SK-N-SH (cell line): ENCODE results near the gene GRIA1.

Experiments
- CHD2 ChIP-seq: fragments of 150-350 bp; IDR thresholded peaks from 2 replicates; pipeline ENCODE4 v1.6.1; 2018; ENCODE audit warnings: low read length; ENCODE audit not compliant: partially characterized antibody
- EP300 ChIP-seq, 2 experiments: IDR thresholded peaks; 2 replicates each; pipeline versions ENCODE4 v1.4.0 to v1.6.1; 2012; ENCODE audit warnings: borderline replicate concordance in 1 of 2, low read depth in 1 of 2, low read length in 1 of 2
- FOXJ3 ChIP-seq: sonication (generic); formaldehyde crosslinking; IDR thresholded peaks from 2 replicates; pipeline ENCODE4 v1.5.1; 2020; ENCODE audit warnings: mild to moderate bottlenecking, missing genetic modification reagents
- REST ChIP-seq: IDR thresholded peaks from 2 replicates; pipeline ENCODE4 v1.6.1; 2012; ENCODE audit warnings: mild to moderate bottlenecking, low read depth, low read length, moderate library complexity
- RFX5 ChIP-seq: IDR thresholded peaks from 2 replicates; pipeline ENCODE4 v1.6.1; 2012; ENCODE audit warnings: mild to moderate bottlenecking, improper control_type of control experiment, low read length
- TAF1 ChIP-seq: IDR thresholded peaks from 2 replicates; pipeline ENCODE4 v1.6.1; 2012; ENCODE audit warnings: low read depth, mild to moderate bottlenecking, low read length, moderate library complexity, borderline replicate concordance
- ZBTB33 ChIP-seq: IDR thresholded peaks from 2 replicates; pipeline ENCODE4 v1.4.0; 2012; ENCODE audit warnings: low read depth, borderline replicate concordance
- TF ChIP-seq, protein P1 (sequence below): fragments of 200-600 bp; sonication (generic); IDR thresholded peaks from 2 replicates; pipeline ENCODE4 v1.6.1; 2017; ENCODE audit warnings: antibody characterized with exemption, mild to moderate bottlenecking, moderate library complexity

GRCh38 chr5:153782589-153783361 is 292.3 kb downstream of the GRIA1 start:
- TF ChIP-seq, protein P1, sequence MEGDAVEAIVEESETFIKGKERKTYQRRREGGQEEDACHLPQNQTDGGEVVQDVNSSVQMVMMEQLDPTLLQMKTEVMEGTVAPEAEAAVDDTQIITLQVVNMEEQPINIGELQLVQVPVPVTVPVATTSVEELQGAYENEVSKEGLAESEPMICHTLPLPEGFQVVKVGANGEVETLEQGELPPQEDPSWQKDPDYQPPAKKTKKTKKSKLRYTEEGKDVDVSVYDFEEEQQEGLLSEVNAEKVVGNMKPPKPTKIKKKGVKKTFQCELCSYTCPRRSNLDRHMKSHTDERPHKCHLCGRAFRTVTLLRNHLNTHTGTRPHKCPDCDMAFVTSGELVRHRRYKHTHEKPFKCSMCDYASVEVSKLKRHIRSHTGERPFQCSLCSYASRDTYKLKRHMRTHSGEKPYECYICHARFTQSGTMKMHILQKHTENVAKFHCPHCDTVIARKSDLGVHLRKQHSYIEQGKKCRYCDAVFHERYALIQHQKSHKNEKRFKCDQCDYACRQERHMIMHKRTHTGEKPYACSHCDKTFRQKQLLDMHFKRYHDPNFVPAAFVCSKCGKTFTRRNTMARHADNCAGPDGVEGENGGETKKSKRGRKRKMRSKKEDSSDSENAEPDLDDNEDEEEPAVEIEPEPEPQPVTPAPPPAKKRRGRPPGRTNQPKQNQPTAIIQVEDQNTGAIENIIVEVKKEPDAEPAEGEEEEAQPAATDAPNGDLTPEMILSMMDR = peak; percentile 26
- TF ChIP-seq CHD2 = no peak
- TF ChIP-seq RFX5 = no peak
- TF ChIP-seq TAF1 = no peak
- TF ChIP-seq EP300 (IDR thresholded peaks at IDR 0.05; ENCODE audit: borderline replicate concordance in 1 of 2, low read depth in 1 of 2, low read length in 1 of 2) = no peak
- no peak for TF ChIP-seq REST
- no peak for TF ChIP-seq ZBTB33
- no peak for TF ChIP-seq FOXJ3 (CRISPR knock-in tag)
